Right renal cortex interstitium (tissue), 3 donors: ENCODE measurements around the gene DNAJB2. TPM values are rescaled to one million over a fixed set of nuclear protein-coding genes. Genes with fewer than 3 reads are reported as not detected.

Source experiments
- polyA plus RNA-seq, 3 donors: library from polyadenylated mRNA; unstranded; fragments of 120-200 nt; gene quantifications; one replicate each; pipeline ENCODE4 v1.2.1, GENCODE V29; 2013; ENCODE audit not compliant: insufficient read length in 3 of 3

DNAJB2 gene
- polyA plus RNA-seq, 3 donors, result 64.2 to 74.9 (median 69.1) TPM

Other genes with a start within 250 kb of the DNAJB2 start
- under 1 TPM; 0.24 to 0.40 (median 0.34) TPM for gene CFAP65, start 237.8 kb upstream of the DNAJB2 start, polyA plus RNA-seq
- 1 to 10 TPM; 1.2 to 1.8 (median 1.6) TPM for gene IHH, start 218.4 kb upstream of the DNAJB2 start, polyA plus RNA-seq
- 10 to 100 TPM; 19.5 to 22.6 (median 20.4) TPM for gene NHEJ1, start 118.6 kb upstream of the DNAJB2 start, polyA plus RNA-seq
- gene SLC23A3, start 109.3 kb upstream of the DNAJB2 start, polyA plus RNA-seq, result 10 to 100 TPM; 14.0 to 21.4 (median 17.8) TPM
- 10 to 100 TPM; 61.4 to 69.5 (median 61.5) TPM for gene CNPPD1, start 102.4 kb upstream of the DNAJB2 start, polyA plus RNA-seq
- gene RETREG2, start 101.1 kb upstream of the DNAJB2 start, polyA plus RNA-seq, result 100 to 1,000 TPM; 108 to 127 (median 108) TPM
- 10 to 100 TPM; 33.7 to 38.5 (median 38.3) TPM for gene ZFAND2B, start 72.6 kb upstream of the DNAJB2 start, polyA plus RNA-seq
- 10 to 100 TPM; 34.7 to 37.5 (median 36.8) TPM for gene ABCB6, start 60.4 kb upstream of the DNAJB2 start, polyA plus RNA-seq
- gene ATG9A, start 49.7 kb upstream of the DNAJB2 start, polyA plus RNA-seq, result 10 to 100 TPM; 43.8 to 51.1 (median 46.8) TPM
- gene ANKZF1, start 49.6 kb upstream of the DNAJB2 start, polyA plus RNA-seq, result 10 to 100 TPM; 38.4 to 44.8 (median 38.8) TPM
- 10 to 100 TPM; 21.8 to 26.4 (median 25.1) TPM for gene GLB1L, start 33.9 kb upstream of the DNAJB2 start, polyA plus RNA-seq
- 10 to 100 TPM; 36.9 to 44.4 (median 41.8) TPM for gene STK16, start 33.9 kb upstream of the DNAJB2 start, polyA plus RNA-seq
- gene TUBA4B, start 26.1 kb upstream of the DNAJB2 start, polyA plus RNA-seq, result 1 to 10 TPM in 2 of 3 donors, under 1 TPM in 1; 0.49 to 1.4 (median 1.3) TPM
- 10 to 100 TPM; 32.6 to 45.4 (median 35.7) TPM for gene TUBA4A, start 25.4 kb upstream of the DNAJB2 start, polyA plus RNA-seq
- under 1 TPM in 1 of 3 donors, not detected in 2; 0.08 TPM for gene PTPRN, start 30.0 kb downstream of the DNAJB2 start, polyA plus RNA-seq
- gene RESP18, start 53.4 kb downstream of the DNAJB2 start, polyA plus RNA-seq, result not detected
- 10 to 100 TPM; 48.3 to 54.7 (median 51.2) TPM for gene DNPEP, start 108.5 kb downstream of the DNAJB2 start, polyA plus RNA-seq
- gene DES, start 139.0 kb downstream of the DNAJB2 start, polyA plus RNA-seq, result 10 to 100 TPM in 1 of 3 donors, 1 to 10 TPM in 2; 5.5 to 10.1 (median 7.4) TPM
- 10 to 100 TPM in 1 of 3 donors, 1 to 10 TPM in 2; 9.2 to 11.2 (median 9.4) TPM for gene SPEG, start 155.5 kb downstream of the DNAJB2 start, polyA plus RNA-seq
- 10 to 100 TPM; 32.0 to 37.8 (median 32.6) TPM for gene GMPPA, start 219.5 kb downstream of the DNAJB2 start, polyA plus RNA-seq
- gene ASIC4, start 235.1 kb downstream of the DNAJB2 start, polyA plus RNA-seq, result under 1 TPM; 0.07 to 0.14 (median 0.11) TPM